GM18951 (cell line): ENCODE data around the gene PDCD1LG2.

Experiments used
- POLR2A ChIP-seq: IDR thresholded peaks from 4 replicates; pipeline ENCODE4 v1.6.1; 2011; ENCODE audit warnings: mild to moderate bottlenecking; ENCODE audit not compliant: insufficient read length, insufficient read depth; ENCODE audit errors: extremely low read depth
- in situ Hi-C: fragments of 300-500 bp; cut with MboI; formaldehyde crosslinking; loops from one replicate; pipeline ENCODE4 v1.12.0; 2022; ENCODE audit warnings: low sequenced_read_pairs, mixed read lengths, inconsistent platforms; ENCODE audit not compliant: unreplicated experiment

Gene PDCD1LG2

DNA sequence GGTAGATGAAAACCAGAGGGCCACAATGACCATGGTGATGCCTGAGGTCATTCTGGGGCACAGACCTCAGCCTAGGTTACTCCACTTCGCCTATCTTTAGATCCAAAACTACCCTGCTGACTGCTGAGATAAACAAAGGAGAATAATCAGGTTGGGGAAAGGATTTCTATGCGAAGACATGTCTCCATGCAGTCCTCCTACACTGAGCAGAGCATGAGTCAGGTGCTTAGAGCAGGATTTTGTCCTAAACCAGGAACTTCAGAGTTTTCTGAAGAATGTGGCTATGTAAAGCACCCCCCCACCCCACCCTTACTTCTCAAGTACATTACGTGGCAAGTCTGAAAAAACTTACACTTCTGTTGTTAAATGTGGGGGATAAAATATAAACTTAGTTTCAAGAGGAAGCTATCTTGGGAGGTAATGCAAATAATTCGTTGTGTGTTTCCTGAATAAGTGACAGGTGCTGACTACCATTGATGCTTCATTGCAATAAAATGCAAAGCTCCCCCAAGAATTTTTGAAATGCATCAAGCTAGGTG lies 19.4 kb downstream of the PDCD1LG2 start:
- in situ Hi-C loops: no loop called here
- TF ChIP-seq POLR2A: peak; percentile 24

- in situ Hi-C loops: no loop called here
- no peak for TF ChIP-seq POLR2A
These were observed 21.0 kb downstream of the PDCD1LG2 start for GRCh38 chr9:5531101-5531882.

DNA sequence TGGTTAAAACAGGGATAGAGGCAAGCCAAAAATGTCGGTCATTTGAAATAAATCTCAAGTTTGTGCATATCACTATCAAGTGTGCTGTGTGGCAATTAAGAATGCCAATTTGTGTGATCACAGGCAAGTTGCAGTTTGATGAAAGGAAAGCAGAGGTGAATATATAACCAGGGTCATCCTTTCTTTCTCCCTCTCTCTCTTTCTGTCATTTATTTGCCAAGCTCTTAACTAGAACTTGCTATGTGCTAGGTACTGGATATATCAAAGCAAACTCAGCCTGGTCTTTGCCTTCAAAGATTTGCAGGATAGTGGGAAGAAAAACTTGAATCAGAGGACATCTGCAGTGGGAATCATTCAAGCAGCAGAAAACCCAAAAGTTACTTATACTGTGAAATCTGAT lies 22.0 kb downstream of the PDCD1LG2 start:
- in situ Hi-C loops: no loop called here

GRCh38 chr9:5532790-5533189 lies 22.5 kb downstream of the PDCD1LG2 start:
- in situ Hi-C loops: no loop called here

More for the DNA sequence above, 22.0 kb downstream of the PDCD1LG2 start:
- no peak for TF ChIP-seq POLR2A

DNA sequence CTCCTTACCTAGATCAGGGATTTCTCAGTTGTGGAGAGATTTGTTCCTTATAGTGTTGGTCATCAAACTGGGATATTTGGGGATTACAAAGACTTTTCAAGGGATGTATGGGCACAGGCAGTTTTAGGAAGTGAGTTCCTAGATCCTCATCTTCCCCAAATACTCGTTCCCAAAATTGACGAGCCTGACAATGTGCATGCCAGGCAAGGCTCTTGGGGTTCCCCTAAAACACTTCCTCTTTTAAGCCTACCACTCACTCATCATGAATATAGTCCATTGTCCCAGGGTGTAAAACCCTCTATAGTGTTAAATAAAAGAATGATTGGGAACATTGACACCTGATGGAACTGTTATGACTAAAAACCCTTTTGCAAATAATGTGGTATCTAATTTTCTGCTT lies 26.4 kb downstream of the PDCD1LG2 start:
- in situ Hi-C loops: no loop called here

More at GRCh38 chr9:5532790-5533189, 22.5 kb downstream of the PDCD1LG2 start:
- no peak for TF ChIP-seq POLR2A

GRCh38 chr9:5543875-5544702 lies 33.8 kb downstream of the PDCD1LG2 start:
- TF ChIP-seq POLR2A: no peak
- in situ Hi-C loops: no loop called here

More for the DNA sequence above, 26.4 kb downstream of the PDCD1LG2 start:
- TF ChIP-seq POLR2A: no peak

- in situ Hi-C loops: no loop called here
- TF ChIP-seq POLR2A: no peak
These were observed 39.6 kb downstream of the PDCD1LG2 start for GRCh38 chr9:5549658-5550650.

GRCh38 chr9:5551368-5552150 lies 41.2 kb downstream of the PDCD1LG2 start:
- in situ Hi-C loops: no loop called here
- no peak for TF ChIP-seq POLR2A

GRCh38 chr9:5552301-5552700 lies 42.0 kb downstream of the PDCD1LG2 start:
- in situ Hi-C loops: no loop called here
- no peak for TF ChIP-seq POLR2A

GRCh38 chr9:5553211-5553610 lies 42.9 kb downstream of the PDCD1LG2 start:
- in situ Hi-C loops: no loop called here
- TF ChIP-seq POLR2A: no peak

DNA sequence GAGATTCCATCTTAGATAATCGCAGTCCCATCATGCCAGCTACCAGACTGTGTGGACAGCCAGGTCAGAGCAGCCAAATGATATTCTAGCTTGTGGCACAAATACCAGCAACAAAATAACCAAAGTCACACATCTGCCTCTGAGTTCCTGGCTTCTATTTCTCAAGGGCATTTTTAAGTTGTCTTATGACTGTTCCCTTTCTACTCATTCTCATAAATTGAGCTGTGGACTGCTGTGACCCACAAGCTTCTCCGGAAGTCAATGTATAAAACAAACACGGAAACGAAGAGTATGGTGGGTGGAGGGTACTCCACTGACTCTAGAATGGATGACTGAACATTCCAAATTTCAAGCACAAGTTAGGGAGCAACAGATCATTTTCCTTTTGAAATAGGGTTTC lies 43.9 kb downstream of the PDCD1LG2 start:
- no peak for TF ChIP-seq POLR2A
- in situ Hi-C loops: no loop called here

- in situ Hi-C loops: no loop called here
- TF ChIP-seq POLR2A: no peak
These were observed 45.9 kb downstream of the PDCD1LG2 start for GRCh38 chr9:5556101-5556705.
